Lung (tissue), 12 donors: ENCODE results near the gene MAP7D1. TPM values are rescaled to one million over a fixed set of nuclear protein-coding genes. Genes with fewer than 3 reads are reported as not detected.
"Not testable (repeated sequence)": the region's sequence is repeated elsewhere in the genome, so short reads cannot be mapped to it uniquely, and the experiment has no call there.

Experiments
- ATAC-seq: fragments of 200-7000 bp; cut with Tn5 transposase; one replicate; pipeline ENCODE4 v1.9.1; 2020; ENCODE audit warnings: moderate number of reproducible peaks; ENCODE audit not compliant: insufficient read depth, low FRiP score
- DNase-seq, 3 donors: peaks; one replicate each; pipeline ENCODE4 v3.0.0-alpha.2; 2013 to 2017
- H3K27ac ChIP-seq, 2 donors: one replicate each; pipeline ENCODE4 v1.5.1; 2013; ENCODE audit warnings: mild to moderate bottlenecking in 2 of 2, moderate library complexity in 2 of 2, control low read depth in 1 of 2, inconsistent platforms in 1 of 2, low read depth in 1 of 2, low read length in 1 of 2
- H3K27me3 ChIP-seq, 3 donors: one replicate each; pipeline ENCODE4 v1.5.1; 2013; ENCODE audit warnings: low read length in 2 of 3; ENCODE audit not compliant: control insufficient read depth in 3 of 3, insufficient read depth in 3 of 3
- H3K36me3 ChIP-seq, 4 donors: one replicate each; pipeline ENCODE4 v1.5.1; 2013; ENCODE audit warnings: low read length in 4 of 4, mild to moderate bottlenecking in 1 of 4, moderate library complexity in 1 of 4; ENCODE audit not compliant: control insufficient read depth in 4 of 4, insufficient read depth in 4 of 4
- H3K4me1 ChIP-seq, 5 donors: one replicate each; pipeline ENCODE4 v1.5.1; 2013; ENCODE audit warnings: low read length in 5 of 5, mild to moderate bottlenecking in 2 of 5, moderate library complexity in 1 of 5; ENCODE audit not compliant: control insufficient read depth in 5 of 5, insufficient read depth in 5 of 5
- H3K4me3 ChIP-seq: one replicate; pipeline ENCODE4 v1.5.1; 2013; ENCODE audit warnings: mild to moderate bottlenecking, control low read depth, moderate library complexity
- H3K9ac ChIP-seq, 2 donors: one replicate each; pipeline ENCODE4 v1.5.1; 2013; ENCODE audit warnings: low read length in 2 of 2, control low read depth in 1 of 2; ENCODE audit not compliant: insufficient read depth in 1 of 2
- H3K9me3 ChIP-seq, 4 donors: one replicate each; pipeline ENCODE4 v1.5.1; 2013; ENCODE audit warnings: low read length in 3 of 4, mild to moderate bottlenecking in 1 of 4, moderate library complexity in 1 of 4; ENCODE audit not compliant: control insufficient read depth in 4 of 4, insufficient read depth in 3 of 4
- WGBS, 2 donors: extraction: QIAGEN DNeasy Blood & Tissue Kit; methylation state at CpG; one replicate each; pipeline ENCODE4 v1.1.7; 2013; 5-methylcytosine and 5-hydroxymethylcytosine counted together
- polyA plus RNA-seq, 2 donors: library from polyadenylated mRNA; stranded (reverse); fragments of 200-250 nt; gene quantifications; one replicate each; pipeline ENCODE4 v1.2.1, GENCODE V29; 2013
- total RNA-seq, 2 donors: library from RNA; depleted of rRNA in 1 of 2; stranded (reverse); fragments of >200 nt in 1 of 2; gene quantifications; one replicate each; pipeline ENCODE4 v1.2.1, GENCODE V29; 2014 to 2021
- TF ChIP-seq, protein P1 (sequence below): IDR thresholded peaks from 2 replicates; pipeline ENCODE4 v1.5.1; 2012; ENCODE audit warnings: mild to moderate bottlenecking; ENCODE audit errors: control extremely low read depth, extremely low read depth
- donor health status: control.
- donor health status: control.
- donor health status: Bipolar disorder and iron deficiency.
- donor health status: healthy.
- donor health status: DM: yes; HTN: yes; CAD: no.

MAP7D1 gene
- total and polyA plus RNA-seq, 4 donors, result 47.3 to 140 (median 78.5) TPM

DNA sequence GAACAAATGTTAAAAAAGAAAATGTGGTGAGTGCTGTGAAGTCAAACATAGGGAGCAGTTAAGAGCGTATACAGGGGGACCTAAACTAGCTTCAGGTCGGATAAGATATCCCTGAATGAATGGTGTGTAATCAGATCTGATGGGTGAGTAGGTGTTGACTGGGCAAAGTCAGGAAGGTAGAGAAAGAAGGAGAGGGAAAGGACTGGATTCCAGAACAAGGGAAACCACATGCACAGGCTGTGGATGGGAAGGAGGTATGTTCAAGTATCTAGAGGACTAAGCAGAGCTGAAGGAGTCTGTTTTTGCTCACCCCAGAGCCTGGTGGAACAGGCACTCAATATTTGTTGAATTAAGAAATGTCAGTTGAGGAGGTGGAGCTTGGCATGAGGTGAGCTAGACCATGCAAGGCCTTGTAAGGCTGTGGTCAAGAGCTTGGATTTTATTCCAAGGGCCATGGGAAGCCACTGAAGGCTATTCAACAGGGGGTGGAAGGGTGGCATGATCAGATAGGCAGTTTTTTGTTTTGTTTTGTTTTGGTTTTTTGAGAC lies 27.4 kb downstream of the MAP7D1 start:
- H3K4me3 ChIP-seq, result no peak overlapping the region
- H3K36me3 ChIP-seq, result peaks cover 3 to 29% (median 18%) of the 10 kb centered on the region in 4 donors
- H3K9ac ChIP-seq, result no peak overlapping the region
- H3K27ac ChIP-seq, result peak overlapping the region; percentile 15 to 52
- peaks cover 0 to 10% (median 6%) of the 10 kb centered on the region in 5 donors for H3K4me1 ChIP-seq
- DNase-seq (peak in 1 of 3 donors; percentile 40), ATAC-seq (peak; percentile 27)
- no peaks in the 10 kb centered on the region for H3K27me3 ChIP-seq
- WGBS, 2 donors, result 75 to 80% methylated on average over 2 of the region's 2 CpGs
- no peaks in the 10 kb centered on the region for H3K9me3 ChIP-seq
- TF ChIP-seq, protein P1, sequence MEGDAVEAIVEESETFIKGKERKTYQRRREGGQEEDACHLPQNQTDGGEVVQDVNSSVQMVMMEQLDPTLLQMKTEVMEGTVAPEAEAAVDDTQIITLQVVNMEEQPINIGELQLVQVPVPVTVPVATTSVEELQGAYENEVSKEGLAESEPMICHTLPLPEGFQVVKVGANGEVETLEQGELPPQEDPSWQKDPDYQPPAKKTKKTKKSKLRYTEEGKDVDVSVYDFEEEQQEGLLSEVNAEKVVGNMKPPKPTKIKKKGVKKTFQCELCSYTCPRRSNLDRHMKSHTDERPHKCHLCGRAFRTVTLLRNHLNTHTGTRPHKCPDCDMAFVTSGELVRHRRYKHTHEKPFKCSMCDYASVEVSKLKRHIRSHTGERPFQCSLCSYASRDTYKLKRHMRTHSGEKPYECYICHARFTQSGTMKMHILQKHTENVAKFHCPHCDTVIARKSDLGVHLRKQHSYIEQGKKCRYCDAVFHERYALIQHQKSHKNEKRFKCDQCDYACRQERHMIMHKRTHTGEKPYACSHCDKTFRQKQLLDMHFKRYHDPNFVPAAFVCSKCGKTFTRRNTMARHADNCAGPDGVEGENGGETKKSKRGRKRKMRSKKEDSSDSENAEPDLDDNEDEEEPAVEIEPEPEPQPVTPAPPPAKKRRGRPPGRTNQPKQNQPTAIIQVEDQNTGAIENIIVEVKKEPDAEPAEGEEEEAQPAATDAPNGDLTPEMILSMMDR, result no peak

DNA sequence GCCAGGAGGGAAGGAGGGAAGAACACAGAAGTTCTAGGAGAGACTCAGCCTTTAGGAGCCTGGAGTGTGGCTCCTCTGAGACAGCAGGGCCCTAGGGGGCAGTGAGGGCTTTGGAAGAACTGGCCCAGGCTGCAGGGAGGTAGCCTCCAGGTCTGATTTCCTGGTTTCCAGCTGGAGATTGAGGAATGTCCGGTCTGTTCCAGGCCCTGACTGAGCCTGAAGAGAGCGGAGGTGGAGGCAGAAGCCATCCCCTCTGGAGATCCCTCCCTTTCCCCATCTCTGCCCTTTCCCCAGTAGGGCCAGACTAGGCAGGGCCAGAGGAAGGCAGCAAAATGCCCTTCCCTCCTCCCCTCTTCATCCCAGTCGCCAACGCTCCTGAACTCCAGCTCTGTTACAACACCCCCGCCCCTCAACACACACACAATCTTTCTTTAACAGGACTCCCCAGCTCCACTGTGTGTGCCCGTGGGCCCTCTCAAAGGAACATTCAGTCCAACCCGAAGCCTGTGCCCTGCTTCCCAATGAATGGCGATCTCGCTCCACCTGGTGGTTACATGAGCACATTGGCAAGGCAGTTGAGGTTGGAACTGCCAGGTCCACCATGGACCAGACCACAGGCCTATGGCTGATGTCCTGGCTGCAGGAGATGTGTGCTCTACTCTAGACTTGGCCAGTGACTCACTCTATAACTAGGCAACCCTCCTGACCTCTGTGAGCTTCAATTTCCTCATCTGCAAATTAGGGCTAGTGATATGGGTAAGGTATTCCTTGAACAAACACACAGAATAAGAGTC lies 32.0 kb downstream of the MAP7D1 start:
- Histone ChIP-seq H3K27me3 (no peaks in the 10 kb centered on the region), H3K4me3 (no peak overlapping the region), H3K9me3 (no peaks in the 10 kb centered on the region), H3K4me1 (peaks cover 0 to 8% (median 6%) of the 10 kb centered on the region in 5 donors), H3K36me3 (no peaks in the 10 kb centered on the region), H3K9ac (no peak overlapping the region), H3K27ac (peak overlapping the region; percentile 85 to 90)
- TF ChIP-seq, protein P1, result peak; percentile 92
- DNase-seq (peak; percentile 89 to 92 (median 90)), ATAC-seq (peak; percentile 95)
- 4 to 8% methylated on average over 9 of the region's 9 CpGs for WGBS, 2 donors

DNA sequence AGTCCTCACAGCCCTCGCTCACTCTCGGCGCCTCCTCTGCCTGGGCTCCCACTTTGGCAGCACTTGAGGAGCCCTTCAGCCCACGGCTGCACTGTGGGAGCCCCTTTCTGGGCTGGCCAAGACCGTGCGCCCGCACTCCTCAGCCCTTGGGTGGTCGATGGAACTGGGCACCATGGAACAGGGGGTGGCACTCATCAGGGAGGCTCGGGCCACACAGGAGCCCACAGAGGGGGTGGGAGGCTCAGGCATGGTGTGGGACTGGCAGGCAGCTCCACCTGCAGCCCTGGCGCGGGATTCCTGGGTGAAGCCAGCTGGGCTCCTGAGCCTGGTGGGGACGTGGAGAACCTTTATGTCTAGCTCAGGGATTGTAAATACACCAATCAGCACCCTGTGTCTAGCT lies 40.8 kb downstream of the MAP7D1 start:
- H3K9me3 ChIP-seq, ATAC-seq, H3K36me3 ChIP-seq, H3K9ac ChIP-seq, H3K27ac ChIP-seq, H3K4me3 ChIP-seq, H3K4me1 ChIP-seq, DNase-seq, H3K27me3 ChIP-seq: not testable (repeated sequence)
- 91 to 93% methylated on average over 12 of the region's 12 CpGs for WGBS, 2 donors

DNA sequence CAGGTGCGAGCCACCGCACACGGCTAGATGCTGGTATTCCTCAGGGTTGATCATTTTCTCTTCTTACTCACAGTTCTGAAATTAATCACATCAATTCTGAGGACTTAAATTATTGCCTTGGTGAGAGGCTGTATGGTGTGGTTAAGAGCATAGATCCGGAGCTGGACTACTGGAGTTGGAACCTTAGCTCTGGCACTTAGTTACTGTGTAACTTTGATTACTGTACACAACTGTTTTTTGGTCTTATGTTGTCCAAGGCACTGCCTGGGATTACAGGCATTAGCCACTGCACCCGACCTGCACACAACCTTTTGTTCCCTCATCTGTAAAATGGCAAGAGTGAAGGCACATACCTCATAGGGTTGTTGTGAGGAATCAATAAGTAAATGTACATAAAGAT lies 42.7 kb downstream of the MAP7D1 start:
- no peak overlapping the region for H3K4me3 ChIP-seq
- no peak overlapping the region for H3K27ac ChIP-seq
- DNase-seq (no peak), ATAC-seq (no peak)
- H3K36me3 ChIP-seq, result no peaks in the 10 kb centered on the region
- no peaks in the 10 kb centered on the region for H3K27me3 ChIP-seq
- 95 to 97% methylated on average over 5 of the region's 5 CpGs for WGBS, 2 donors
- H3K9ac ChIP-seq, result no peak overlapping the region
- no peaks in the 10 kb centered on the region for H3K9me3 ChIP-seq
- TF ChIP-seq, protein P1, result no peak
- peaks cover 0 to 4% (median 2%) of the 10 kb centered on the region in 5 donors for H3K4me1 ChIP-seq
